ENCODE results near the gene CYP4A22.
"Not testable (repeated sequence)": the region's sequence is repeated elsewhere in the genome, so short reads cannot be mapped to it uniquely, and the experiment has no call there.

Gene CYP4A22

DNA sequence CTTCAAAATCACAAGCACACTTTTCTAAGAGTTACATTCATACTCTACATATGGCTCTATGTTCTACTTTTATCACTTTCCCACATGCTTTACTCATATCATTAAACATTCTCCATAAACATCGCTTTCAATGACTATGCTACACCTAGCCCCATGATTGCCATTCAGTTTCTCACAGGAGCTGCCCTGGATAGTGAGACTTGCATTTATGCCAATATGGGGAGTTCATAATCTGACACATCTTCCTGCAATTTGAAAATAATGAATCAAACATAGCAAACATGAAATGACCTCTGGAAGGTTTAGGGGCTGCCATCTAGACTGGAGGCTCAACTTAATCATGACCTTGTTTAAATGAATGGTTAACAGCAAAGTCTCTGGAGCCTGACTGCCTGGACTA lies 9.0 kb upstream of the CYP4A22 start:
- H3K27me3 ChIP-seq (ENCODE audit: low read depth, low read length): no peaks in the 10 kb centered on the region
- H3K36me3 ChIP-seq (ENCODE audit: control insufficient read depth in 1 of 2, insufficient read depth in 2 of 2, low read length in 2 of 2): no peaks in the 10 kb centered on the region
- no peak overlapping the region for H3K4me3 ChIP-seq (ENCODE audit: low read depth in 1 of 2, low read length in 2 of 2)
- no peaks in the 10 kb centered on the region for H3K4me1 ChIP-seq (ENCODE audit: control insufficient read depth in 1 of 2, insufficient read depth in 2 of 2, low read length in 2 of 2)
- no peaks in the 10 kb centered on the region for H3K9me3 ChIP-seq (ENCODE audit: control insufficient read depth in 1 of 2, low read length in 2 of 2)
- no peak overlapping the region for H3K27ac ChIP-seq (ENCODE audit: low read length)

GRCh38 chr1:47128854-47129253 lies 8.4 kb upstream of the CYP4A22 start:
- H3K36me3 ChIP-seq (ENCODE audit: control insufficient read depth in 1 of 2, insufficient read depth in 2 of 2, low read length in 2 of 2); H3K9me3 ChIP-seq (ENCODE audit: control insufficient read depth in 1 of 2, low read length in 2 of 2); H3K27ac ChIP-seq (ENCODE audit: low read length); H3K4me3 ChIP-seq (ENCODE audit: low read depth in 1 of 2, low read length in 2 of 2); H3K4me1 ChIP-seq (ENCODE audit: control insufficient read depth in 1 of 2, insufficient read depth in 2 of 2, low read length in 2 of 2); H3K27me3 ChIP-seq (ENCODE audit: low read depth, low read length): not testable (repeated sequence)

GRCh38 chr1:47129489-47130230 lies 7.6 kb upstream of the CYP4A22 start:
- not testable (repeated sequence) for H3K27ac ChIP-seq (ENCODE audit: low read length); H3K36me3 ChIP-seq (ENCODE audit: control insufficient read depth in 1 of 2, insufficient read depth in 2 of 2, low read length in 2 of 2); H3K27me3 ChIP-seq (ENCODE audit: low read depth, low read length); H3K4me1 ChIP-seq (ENCODE audit: control insufficient read depth in 1 of 2, insufficient read depth in 2 of 2, low read length in 2 of 2); H3K9me3 ChIP-seq (ENCODE audit: control insufficient read depth in 1 of 2, low read length in 2 of 2); H3K4me3 ChIP-seq (ENCODE audit: low read depth in 1 of 2, low read length in 2 of 2)

DNA sequence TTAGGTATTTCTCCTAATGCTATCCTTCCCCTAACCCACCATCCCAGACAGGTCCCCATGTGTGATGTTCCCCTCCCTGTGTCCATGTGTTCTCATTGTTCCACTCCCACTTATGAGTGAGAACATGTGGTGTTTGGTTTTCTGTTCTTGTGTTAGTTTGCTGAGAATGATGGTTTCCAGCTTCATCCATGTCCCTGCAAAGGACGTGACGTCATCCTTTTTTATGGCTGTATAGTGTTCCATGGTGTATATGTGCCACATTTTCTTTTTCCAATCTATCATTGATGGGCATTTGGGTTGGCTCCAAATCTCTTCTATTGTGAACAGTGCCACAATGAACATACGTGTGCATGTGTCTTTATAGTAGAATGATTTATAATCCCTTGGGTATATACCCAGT lies 4.6 kb upstream of the CYP4A22 start:
- not testable (repeated sequence) for H3K36me3 ChIP-seq (ENCODE audit: control insufficient read depth in 1 of 2, insufficient read depth in 2 of 2, low read length in 2 of 2); H3K4me3 ChIP-seq (ENCODE audit: low read depth in 1 of 2, low read length in 2 of 2); H3K9me3 ChIP-seq (ENCODE audit: control insufficient read depth in 1 of 2, low read length in 2 of 2); H3K27me3 ChIP-seq (ENCODE audit: low read depth, low read length); H3K4me1 ChIP-seq (ENCODE audit: control insufficient read depth in 1 of 2, insufficient read depth in 2 of 2, low read length in 2 of 2); H3K27ac ChIP-seq (ENCODE audit: low read length)

GRCh38 chr1:47137925-47138615 lies 829 bp downstream of the CYP4A22 start:
- no peak overlapping the region for H3K27ac ChIP-seq (ENCODE audit: low read length)
- no peak overlapping the region for H3K4me3 ChIP-seq (ENCODE audit: low read depth in 1 of 2, low read length in 2 of 2)
- H3K4me1 ChIP-seq (ENCODE audit: control insufficient read depth in 1 of 2, insufficient read depth in 2 of 2, low read length in 2 of 2): no peaks in the 10 kb centered on the region
- no peaks in the 10 kb centered on the region for H3K36me3 ChIP-seq (ENCODE audit: control insufficient read depth in 1 of 2, insufficient read depth in 2 of 2, low read length in 2 of 2)
- H3K27me3 ChIP-seq (ENCODE audit: low read depth, low read length): no peaks in the 10 kb centered on the region
- no peaks in the 10 kb centered on the region for H3K9me3 ChIP-seq (ENCODE audit: control insufficient read depth in 1 of 2, low read length in 2 of 2)

- H3K4me3 ChIP-seq (ENCODE audit: low read depth in 1 of 2, low read length in 2 of 2); H3K27ac ChIP-seq (ENCODE audit: low read length); H3K9me3 ChIP-seq (ENCODE audit: control insufficient read depth in 1 of 2, low read length in 2 of 2); H3K4me1 ChIP-seq (ENCODE audit: control insufficient read depth in 1 of 2, insufficient read depth in 2 of 2, low read length in 2 of 2); H3K27me3 ChIP-seq (ENCODE audit: low read depth, low read length); H3K36me3 ChIP-seq (ENCODE audit: control insufficient read depth in 1 of 2, insufficient read depth in 2 of 2, low read length in 2 of 2): not testable (repeated sequence)
Observed at GRCh38 chr1:47140358-47140757, 3.1 kb downstream of the CYP4A22 start.

GRCh38 chr1:47143654-47144053 lies 6.4 kb downstream of the CYP4A22 start:
- not testable (repeated sequence) for H3K27me3 ChIP-seq (ENCODE audit: low read depth, low read length); H3K4me1 ChIP-seq (ENCODE audit: control insufficient read depth in 1 of 2, insufficient read depth in 2 of 2, low read length in 2 of 2); H3K27ac ChIP-seq (ENCODE audit: low read length); H3K4me3 ChIP-seq (ENCODE audit: low read depth in 1 of 2, low read length in 2 of 2); H3K9me3 ChIP-seq (ENCODE audit: control insufficient read depth in 1 of 2, low read length in 2 of 2); H3K36me3 ChIP-seq (ENCODE audit: control insufficient read depth in 1 of 2, insufficient read depth in 2 of 2, low read length in 2 of 2)

GRCh38 chr1:47146495-47146894 lies 9.3 kb downstream of the CYP4A22 start:
- H3K27ac ChIP-seq (ENCODE audit: low read length); H3K36me3 ChIP-seq (ENCODE audit: control insufficient read depth in 1 of 2, insufficient read depth in 2 of 2, low read length in 2 of 2); H3K4me3 ChIP-seq (ENCODE audit: low read depth in 1 of 2, low read length in 2 of 2); H3K27me3 ChIP-seq (ENCODE audit: low read depth, low read length); H3K9me3 ChIP-seq (ENCODE audit: control insufficient read depth in 1 of 2, low read length in 2 of 2); H3K4me1 ChIP-seq (ENCODE audit: control insufficient read depth in 1 of 2, insufficient read depth in 2 of 2, low read length in 2 of 2): not testable (repeated sequence)

DNA sequence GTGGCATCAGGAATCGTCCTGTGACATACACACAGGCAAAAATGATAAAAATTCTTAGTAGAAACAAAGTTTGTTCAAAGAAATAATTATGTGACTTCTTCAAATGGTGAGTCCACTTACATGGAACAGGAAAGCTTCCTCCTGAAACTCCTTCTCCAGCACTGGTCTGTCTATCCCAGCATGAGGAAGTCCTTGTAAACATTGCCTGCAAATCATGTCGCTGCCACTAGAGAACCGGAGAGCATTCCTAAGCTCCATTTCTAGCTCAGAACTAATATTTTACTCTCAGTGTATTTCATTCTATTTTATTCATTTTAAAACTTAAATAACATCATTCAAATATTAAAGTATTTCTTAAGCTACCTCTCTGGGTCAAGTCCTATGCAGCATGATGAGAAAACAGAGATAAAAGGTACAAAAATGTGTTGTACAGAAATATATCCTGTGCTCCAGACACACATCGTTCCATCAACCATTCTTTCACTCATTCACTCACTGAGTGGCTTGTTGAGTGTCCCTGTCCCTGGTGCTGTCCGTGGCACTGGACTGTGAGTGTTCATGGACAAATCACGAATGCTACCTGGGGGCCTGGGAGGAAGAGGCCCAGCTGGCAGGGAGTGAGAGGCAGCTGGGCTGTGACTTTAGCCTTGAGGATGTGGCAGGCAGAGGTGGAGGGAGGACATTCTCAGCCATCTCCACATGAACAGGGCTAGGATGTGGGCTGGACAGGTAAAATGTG lies 10.0 kb downstream of the CYP4A22 start:
- Histone ChIP-seq H3K36me3 (ENCODE audit: control insufficient read depth in 1 of 2, insufficient read depth in 2 of 2, low read length in 2 of 2) (no peaks in the 10 kb centered on the region), H3K9me3 (ENCODE audit: control insufficient read depth in 1 of 2, low read length in 2 of 2) (no peaks in the 10 kb centered on the region), H3K27ac (ENCODE audit: low read length) (no peak overlapping the region), H3K4me3 (ENCODE audit: low read depth in 1 of 2, low read length in 2 of 2) (no peak overlapping the region), H3K27me3 (ENCODE audit: low read depth, low read length) (no peaks in the 10 kb centered on the region), H3K4me1 (ENCODE audit: control insufficient read depth in 1 of 2, insufficient read depth in 2 of 2, low read length in 2 of 2) (no peaks in the 10 kb centered on the region)

GRCh38 chr1:47149162-47149561 lies 11.9 kb downstream of the CYP4A22 start:
- not testable (repeated sequence) for H3K36me3 ChIP-seq (ENCODE audit: control insufficient read depth in 1 of 2, insufficient read depth in 2 of 2, low read length in 2 of 2)

DNA sequence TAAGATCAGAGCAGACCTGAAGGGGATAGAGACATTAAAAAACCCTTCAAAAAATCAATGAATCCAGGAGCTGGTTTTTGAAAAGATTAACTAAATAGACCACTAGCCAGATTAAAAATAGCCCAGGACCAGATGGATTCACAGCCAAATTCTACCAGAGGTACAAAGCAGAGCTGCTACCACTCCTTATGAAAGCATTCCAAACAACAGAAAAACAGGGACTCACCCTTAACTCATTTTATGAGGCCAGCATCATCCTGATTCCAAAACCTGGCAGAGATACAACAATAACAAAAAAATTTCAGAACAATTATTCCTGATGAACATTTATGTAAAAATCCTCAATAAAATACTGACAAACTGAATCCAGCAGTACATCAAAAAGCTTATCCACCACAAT lies 19.2 kb downstream of the CYP4A22 start:
- H3K27me3 ChIP-seq (ENCODE audit: low read depth, low read length); H3K27ac ChIP-seq (ENCODE audit: low read length); H3K36me3 ChIP-seq (ENCODE audit: control insufficient read depth in 1 of 2, insufficient read depth in 2 of 2, low read length in 2 of 2); H3K9me3 ChIP-seq (ENCODE audit: control insufficient read depth in 1 of 2, low read length in 2 of 2); H3K4me3 ChIP-seq (ENCODE audit: low read depth in 1 of 2, low read length in 2 of 2); H3K4me1 ChIP-seq (ENCODE audit: control insufficient read depth in 1 of 2, insufficient read depth in 2 of 2, low read length in 2 of 2): not testable (repeated sequence)

More at GRCh38 chr1:47149162-47149561, 11.9 kb downstream of the CYP4A22 start:
- not testable (repeated sequence) for H3K27me3 ChIP-seq (ENCODE audit: low read depth, low read length); H3K4me1 ChIP-seq (ENCODE audit: control insufficient read depth in 1 of 2, insufficient read depth in 2 of 2, low read length in 2 of 2); H3K27ac ChIP-seq (ENCODE audit: low read length); H3K9me3 ChIP-seq (ENCODE audit: control insufficient read depth in 1 of 2, low read length in 2 of 2); H3K4me3 ChIP-seq (ENCODE audit: low read depth in 1 of 2, low read length in 2 of 2)
